ENCODE data around the gene TTLL6. TPM values are rescaled to one million over a fixed set of nuclear protein-coding genes. Genes with fewer than 3 reads are reported as not detected.
A peak's percentile ranks its signal among the peaks of the same experiment; 100 is the strongest.

TTLL6 gene
- total RNA-seq, 1 donor: not detected

DNA sequence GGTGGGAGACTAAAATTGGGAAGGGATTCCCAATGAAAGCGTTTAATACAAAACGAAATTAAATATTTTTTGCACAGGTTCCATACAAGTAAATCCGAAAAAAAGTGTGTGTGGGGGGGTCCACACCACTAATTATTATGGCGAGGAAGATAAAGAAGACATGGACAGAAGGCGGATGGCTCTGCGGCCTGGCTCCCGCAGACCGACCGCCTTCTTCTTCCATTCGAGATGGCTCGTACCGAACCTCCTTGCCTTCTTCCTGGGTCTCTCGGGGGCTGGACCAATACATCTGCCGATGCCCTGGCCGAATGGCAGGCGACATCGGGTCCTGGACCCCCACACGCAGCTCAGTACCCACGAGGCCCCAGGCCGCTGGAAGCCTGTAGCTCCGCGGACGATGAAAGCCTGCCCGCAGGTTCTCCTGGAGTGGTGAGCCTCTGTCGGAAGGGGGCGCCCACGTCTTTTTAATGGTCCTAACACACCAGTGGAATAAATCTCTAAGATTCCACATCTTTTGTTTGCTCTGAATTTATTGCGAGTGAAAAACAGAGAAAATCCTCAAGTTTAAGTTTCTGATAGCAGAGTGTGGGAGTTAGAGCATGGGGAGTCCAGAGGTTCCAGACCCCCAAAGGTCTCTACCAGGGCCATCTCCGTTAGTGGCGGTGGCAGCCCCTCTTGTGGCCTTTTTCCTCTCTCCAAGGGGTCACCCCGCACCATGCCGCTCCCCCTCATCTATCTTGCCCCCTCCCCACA, 92.6 kb downstream of the TTLL6 start:
- no peak overlapping the region for H3K4me3 ChIP-seq (ENCODE audit: low read depth, low read length)
- DNase-seq (ENCODE audit: low read depth): peak; percentile 79
- TF ChIP-seq, protein P1, sequence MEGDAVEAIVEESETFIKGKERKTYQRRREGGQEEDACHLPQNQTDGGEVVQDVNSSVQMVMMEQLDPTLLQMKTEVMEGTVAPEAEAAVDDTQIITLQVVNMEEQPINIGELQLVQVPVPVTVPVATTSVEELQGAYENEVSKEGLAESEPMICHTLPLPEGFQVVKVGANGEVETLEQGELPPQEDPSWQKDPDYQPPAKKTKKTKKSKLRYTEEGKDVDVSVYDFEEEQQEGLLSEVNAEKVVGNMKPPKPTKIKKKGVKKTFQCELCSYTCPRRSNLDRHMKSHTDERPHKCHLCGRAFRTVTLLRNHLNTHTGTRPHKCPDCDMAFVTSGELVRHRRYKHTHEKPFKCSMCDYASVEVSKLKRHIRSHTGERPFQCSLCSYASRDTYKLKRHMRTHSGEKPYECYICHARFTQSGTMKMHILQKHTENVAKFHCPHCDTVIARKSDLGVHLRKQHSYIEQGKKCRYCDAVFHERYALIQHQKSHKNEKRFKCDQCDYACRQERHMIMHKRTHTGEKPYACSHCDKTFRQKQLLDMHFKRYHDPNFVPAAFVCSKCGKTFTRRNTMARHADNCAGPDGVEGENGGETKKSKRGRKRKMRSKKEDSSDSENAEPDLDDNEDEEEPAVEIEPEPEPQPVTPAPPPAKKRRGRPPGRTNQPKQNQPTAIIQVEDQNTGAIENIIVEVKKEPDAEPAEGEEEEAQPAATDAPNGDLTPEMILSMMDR (IDR thresholded peaks at IDR 0.05; ENCODE audit: insufficient read depth, low read length): peak; percentile 83

DNA sequence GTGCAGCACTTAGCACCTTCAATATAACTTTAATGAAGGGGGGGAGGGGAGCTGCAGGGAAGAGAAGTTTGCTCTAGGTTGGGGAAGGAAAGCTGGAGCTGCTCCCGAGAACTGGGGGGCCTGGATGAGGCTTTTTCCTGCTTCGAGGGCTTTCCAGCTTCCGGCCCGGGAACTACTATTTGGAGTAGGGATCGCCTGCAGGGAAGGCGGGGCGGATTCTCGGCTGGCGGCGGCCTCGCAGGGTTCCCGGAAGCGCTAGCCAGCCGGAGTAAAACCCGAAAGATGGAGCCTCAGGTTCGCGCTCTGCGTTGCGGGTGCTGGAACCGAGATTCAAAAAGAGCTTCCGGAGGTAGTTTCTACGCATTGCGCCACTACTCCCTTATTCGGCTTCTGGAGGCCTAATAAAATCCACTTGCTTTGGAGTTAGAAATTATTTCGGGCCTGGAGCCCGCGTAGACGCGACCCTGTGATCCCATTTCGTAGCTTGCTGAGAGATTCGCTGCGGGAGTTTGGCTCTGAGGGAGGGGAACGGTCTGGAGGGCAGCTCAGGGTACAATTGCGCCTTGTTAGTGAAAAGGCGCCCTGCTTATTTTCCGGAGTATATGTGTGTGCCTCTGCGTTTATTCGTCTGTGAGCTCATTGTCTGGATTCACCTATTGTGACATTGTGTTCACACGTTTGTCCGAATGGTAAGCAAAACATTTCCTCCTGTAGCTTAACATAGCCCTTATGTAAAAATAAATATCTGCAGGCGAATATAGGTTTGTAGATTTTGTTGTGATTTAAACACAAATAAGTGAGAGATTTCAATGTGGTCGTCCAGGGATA, 93.4 kb downstream of the TTLL6 start:
- TF ChIP-seq, protein P1 (IDR thresholded peaks at IDR 0.05; ENCODE audit: insufficient read depth, low read length): no peak
- DNase-seq (ENCODE audit: low read depth): no peak
- H3K4me3 ChIP-seq (ENCODE audit: low read depth, low read length): no peak overlapping the region

DNA sequence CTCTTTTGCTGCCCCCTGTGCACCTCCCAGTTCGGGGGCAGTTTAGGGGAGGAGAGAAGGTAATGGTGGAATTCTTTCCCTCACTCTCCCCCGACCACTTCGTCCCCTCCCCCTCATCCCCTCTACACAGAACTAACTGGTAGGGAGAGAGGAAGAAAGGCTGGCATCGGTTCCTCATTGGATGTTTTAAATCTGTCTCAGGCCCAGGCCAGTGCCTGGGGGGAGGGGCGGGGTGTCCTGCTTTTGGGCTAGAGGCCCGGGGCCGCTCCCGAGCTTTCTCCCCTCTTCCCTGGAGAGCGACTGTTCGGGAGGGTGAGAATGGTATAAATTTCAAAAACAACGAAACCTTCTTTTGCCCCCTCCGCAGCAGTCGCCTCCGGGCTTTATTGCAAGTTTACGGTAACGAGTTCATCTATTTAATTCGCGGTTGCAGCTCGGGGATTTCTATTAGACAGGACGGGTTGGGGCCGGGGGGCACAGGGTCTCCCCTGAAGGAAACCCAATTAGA, 94.1 kb downstream of the TTLL6 start, which contains the start of gene PRAC2:
TSS of gene PRAC2 (plus strand) at position 271 of the 508 bp plus-strand sequence. CDS start 1,226 bp downstream, outside the sequence.
- H3K4me3 ChIP-seq (ENCODE audit: low read depth, low read length): no peak within 1 kb of the TSS
- TF ChIP-seq, protein P1 (IDR thresholded peaks at IDR 0.05; ENCODE audit: insufficient read depth, low read length): no peak
- DNase-seq (ENCODE audit: low read depth): no peak

DNA sequence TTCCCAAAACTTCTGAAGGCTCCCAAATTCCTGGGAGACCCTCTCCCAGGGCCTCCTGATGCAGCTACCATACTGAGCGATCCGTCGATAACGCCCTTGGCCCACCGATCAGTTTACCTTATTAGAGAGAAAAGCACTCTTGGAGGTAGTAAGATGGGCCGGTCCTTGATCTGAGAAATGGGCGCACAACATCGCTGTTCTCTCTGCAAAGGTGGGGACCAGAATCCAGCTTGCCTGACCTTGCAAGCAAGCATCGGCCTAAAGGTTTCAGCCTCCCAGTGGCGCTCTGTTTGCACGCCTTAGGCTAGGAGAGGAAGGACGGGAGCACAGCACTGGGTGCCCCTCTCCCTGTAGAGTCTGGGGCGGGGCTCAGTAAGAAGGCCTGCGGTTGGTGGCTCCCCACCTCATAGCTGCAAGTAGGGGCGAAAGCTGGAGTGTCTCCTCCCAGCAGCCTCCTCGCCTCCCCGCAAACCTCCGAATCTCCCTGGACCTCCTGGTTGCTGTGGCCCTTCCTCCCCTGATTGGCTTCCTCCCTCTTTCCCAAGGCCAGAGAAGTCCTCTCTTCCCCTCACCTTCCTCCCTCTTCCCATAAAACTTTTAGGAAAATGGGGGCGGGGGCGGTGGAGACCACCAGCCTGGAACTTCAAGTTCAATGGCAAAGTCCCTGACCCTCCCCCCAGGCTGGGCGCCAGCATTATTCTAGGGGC, 94.7 kb downstream of the TTLL6 start, which contains the start of gene PRAC1:
TSS of gene PRAC1 (minus strand) at position 318 of the 707 bp plus-strand sequence. CDS start at position 192, 126 bp downstream.
- no peak for DNase-seq (ENCODE audit: low read depth)
- H3K4me3 ChIP-seq (ENCODE audit: low read depth, low read length): no peak within 1 kb of the TSS
- TF ChIP-seq, protein P1 (IDR thresholded peaks at IDR 0.05; ENCODE audit: insufficient read depth, low read length): no peak

DNA sequence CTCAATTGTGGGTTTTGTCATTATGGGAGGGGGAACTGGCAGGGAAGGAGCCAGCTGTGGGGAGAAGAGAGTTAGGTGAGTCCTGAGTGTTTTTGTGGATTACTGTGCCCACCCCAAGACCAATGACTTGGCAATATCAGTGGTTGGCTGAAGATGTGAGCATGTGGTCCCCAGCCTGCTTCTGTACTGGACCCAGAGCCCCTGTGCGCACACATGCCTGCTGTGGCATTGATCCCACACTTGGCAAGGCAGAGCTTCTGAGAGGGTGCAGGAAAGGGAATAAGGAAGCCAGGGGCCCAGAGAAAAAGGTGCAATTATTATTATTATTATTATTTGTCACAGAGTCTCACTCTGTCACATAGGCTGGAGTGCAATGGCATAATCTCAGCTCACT, 96.0 kb downstream of the TTLL6 start:
- H3K4me3 ChIP-seq (ENCODE audit: low read depth, low read length): no peak overlapping the region
- TF ChIP-seq, protein P1 (IDR thresholded peaks at IDR 0.05; ENCODE audit: insufficient read depth, low read length): no peak
- no peak for DNase-seq (ENCODE audit: low read depth)

Data from fibroblast of the aortic adventitia (primary cell).